HCEC 1CT (cell line): ENCODE data around the gene TPR.

Source experiments
- DNase-seq: peaks from one replicate; pipeline ENCODE4 v3.0.0-alpha.2; 2017

The TPR gene

GRCh38 chr1:186326009-186326408, 49.0 kb downstream of the TPR start:
- DNase-seq: no peak

- peak; percentile 24 for DNase-seq
Observed at GRCh38 chr1:186325239-186325638, 49.8 kb downstream of the TPR start.

GRCh38 chr1:186323865-186324264, 51.2 kb downstream of the TPR start:
- no peak for DNase-seq

GRCh38 chr1:186315570-186315969, 59.5 kb downstream of the TPR start:
- DNase-seq: no peak

- no peak for DNase-seq
Observed at GRCh38 chr1:186311375-186312051, 63.5 kb downstream of the TPR start.

- no peak for DNase-seq
Observed at GRCh38 chr1:186310307-186310706, 64.7 kb downstream of the TPR start.

- DNase-seq: no peak
Observed at GRCh38 chr1:186308264-186309060, 66.6 kb downstream of the TPR start.

- no peak for DNase-seq
Observed at GRCh38 chr1:186307445-186307844, 67.6 kb downstream of the TPR start.

- no peak for DNase-seq
Observed at GRCh38 chr1:186306533-186306932, 68.5 kb downstream of the TPR start.

GRCh38 chr1:186304982-186305949, 69.8 kb downstream of the TPR start:
- peak; percentile 43 for DNase-seq

- DNase-seq: no peak
Observed at GRCh38 chr1:186303911-186304310, 71.1 kb downstream of the TPR start.

- peak; percentile 15 for DNase-seq
Observed at GRCh38 chr1:186302381-186302920, 72.6 kb downstream of the TPR start.

- no peak for DNase-seq
Observed at GRCh38 chr1:186301448-186301847, 73.6 kb downstream of the TPR start.

GRCh38 chr1:186300056-186300455, 75.0 kb downstream of the TPR start:
- DNase-seq: no peak

GRCh38 chr1:186299570-186299969, 75.5 kb downstream of the TPR start:
- no peak for DNase-seq

- DNase-seq: no peak
Observed at GRCh38 chr1:186298851-186299250, 76.2 kb downstream of the TPR start.

- no peak for DNase-seq
Observed at GRCh38 chr1:186297439-186298045, 77.5 kb downstream of the TPR start.

GRCh38 chr1:186295980-186296379, 79.1 kb downstream of the TPR start, which contains the start of gene PRG4:
TSS of gene PRG4 (plus strand) at chr1:186296279.
- DNase-seq: peak; percentile 15

GRCh38 chr1:186292875-186293274, 82.2 kb downstream of the TPR start:
- DNase-seq: no peak

- no peak for DNase-seq
Observed at GRCh38 chr1:186291271-186291670, 83.8 kb downstream of the TPR start.

GRCh38 chr1:186289943-186290545, 85.0 kb downstream of the TPR start:
- no peak for DNase-seq
